Activated CD4-positive, CD25-positive, alpha-beta regulatory T cell (primary cell): ENCODE measurements around the gene CCIN.

ENCODE experiments used
- DNase-seq, 4 experiments: peaks; one replicate each; lab custom pipeline; 2025; lab: John Stamatoyannopoulos, UW

Gene CCIN

GRCh38 chr9:36140086-36141084 lies 28.8 kb upstream of the CCIN start:
- DNase-seq: no peak

GRCh38 chr9:36141288-36141687 lies 27.9 kb upstream of the CCIN start:
- DNase-seq: no peak

- no peak for DNase-seq
These were observed 27.4 kb upstream of the CCIN start for GRCh38 chr9:36141761-36142160.

- DNase-seq: no peak
These were observed 26.5 kb upstream of the CCIN start for GRCh38 chr9:36142510-36143244.

GRCh38 chr9:36143245-36143641 lies 25.9 kb upstream of the CCIN start:
- no peak for DNase-seq

GRCh38 chr9:36144309-36145232 lies 24.6 kb upstream of the CCIN start:
- DNase-seq: no peak

- no peak for DNase-seq
These were observed 23.2 kb upstream of the CCIN start for GRCh38 chr9:36145970-36146369.

- no peak for DNase-seq
These were observed 22.5 kb upstream of the CCIN start for GRCh38 chr9:36146651-36147050.

- no peak for DNase-seq
These were observed 21.6 kb upstream of the CCIN start for GRCh38 chr9:36147441-36148175.

GRCh38 chr9:36148311-36149051 lies 20.7 kb upstream of the CCIN start:
- peak; percentile 22 to 29 (median 24) for DNase-seq

- DNase-seq: no peak
These were observed 20.0 kb upstream of the CCIN start for GRCh38 chr9:36149197-36149596.

GRCh38 chr9:36150574-36151315 lies 18.4 kb upstream of the CCIN start:
- no peak for DNase-seq

GRCh38 chr9:36151316-36152210 lies 17.6 kb upstream of the CCIN start:
- peak; percentile 57 to 77 (median 66) for DNase-seq

- no peak for DNase-seq
These were observed 16.3 kb upstream of the CCIN start for GRCh38 chr9:36152741-36153438.

GRCh38 chr9:36153746-36154145 lies 15.4 kb upstream of the CCIN start:
- DNase-seq: no peak

GRCh38 chr9:36154331-36154952 lies 14.7 kb upstream of the CCIN start:
- DNase-seq: no peak

- no peak for DNase-seq
These were observed 13.1 kb upstream of the CCIN start for GRCh38 chr9:36156116-36156515.

- DNase-seq: no peak
These were observed 11.1 kb upstream of the CCIN start for GRCh38 chr9:36158122-36158521.
